Kidney (tissue), 14 donors: ENCODE results near the gene PCSK1. TPM values are rescaled to one million over a fixed set of nuclear protein-coding genes. Genes with fewer than 3 reads are reported as not detected.

Experiments used
- DNase-seq, 5 donors: peaks; one replicate each; pipeline ENCODE4 v3.0.0-alpha.2; 2013 to 2020
- FAIRE-seq: peaks from 2 replicates; lab custom pipeline; 2012; peaks lifted over from hg19 to GRCh38; lab: Jason Lieb, UNC
- H3K27ac ChIP-seq, 2 donors: one replicate each; pipeline ENCODE4 v1.7.0; 2013; ENCODE audit warnings: low read depth in 2 of 2, low read length in 2 of 2, inconsistent platforms in 1 of 2
- H3K27me3 ChIP-seq: one replicate; pipeline ENCODE4 v1.7.1; 2013; ENCODE audit warnings: low read length, inconsistent platforms; ENCODE audit not compliant: control insufficient read depth, insufficient read depth
- H3K36me3 ChIP-seq, 3 donors: one replicate each; pipeline versions ENCODE4 v1.7.0 to v1.7.1; 2013; ENCODE audit warnings: low read length in 3 of 3, control low read depth in 1 of 3, inconsistent platforms in 1 of 3; ENCODE audit not compliant: insufficient read depth in 3 of 3, control insufficient read depth in 2 of 3
- H3K4me1 ChIP-seq, 3 donors: one replicate each; pipeline versions ENCODE4 v1.7.0 to v1.7.1; 2013; ENCODE audit warnings: low read length in 3 of 3, inconsistent platforms in 1 of 3, low read depth in 1 of 3; ENCODE audit not compliant: control insufficient read depth in 2 of 3, insufficient read depth in 2 of 3
- H3K4me3 ChIP-seq, 3 donors: one replicate each; pipeline versions ENCODE4 v1.7.0 to v1.8.1; 2013; ENCODE audit warnings: low read length in 3 of 3, control low read depth in 1 of 3, inconsistent platforms in 1 of 3
- H3K9ac ChIP-seq, 3 donors: one replicate each; pipeline versions ENCODE4 v1.7.0 to v1.7.1; 2013; ENCODE audit warnings: low read length in 3 of 3, control low read depth in 1 of 3, inconsistent platforms in 1 of 3
- H3K9me3 ChIP-seq, 3 donors: one replicate each; pipeline versions ENCODE4 v1.7.0 to v1.7.1; 2013; ENCODE audit warnings: low read length in 3 of 3, control low read depth in 1 of 3, inconsistent platforms in 1 of 3; ENCODE audit not compliant: control insufficient read depth in 2 of 3, insufficient read depth in 1 of 3
- intact Hi-C: fragments of 100-400 bp; cut with DNase I; formaldehyde crosslinking; loops from one replicate; pipeline ENCODE4 v1.11.1; 2022
- polyA plus RNA-seq: library from polyadenylated mRNA; stranded (reverse); fragments of 350-450 nt; fragmentation: Illumina TruSeq; extraction: RNeasy Lipid Tissue Mini Kit (QIAGEN cat#74804); gene quantifications from one replicate; pipeline ENCODE4 v1.2.3, GENCODE V29; 2014; ENCODE audit warnings: low read depth, low replicate concordance; ENCODE audit not compliant: insufficient read depth
- total RNA-seq: library from RNA; stranded (reverse); fragmentation: NEBNext Ultra II Directional; extraction: Animal tissue kit (Norgen Biotek cat#: 25700); gene quantifications from one replicate; pipeline ENCODE4 v1.2.1, GENCODE V29; 2021
- TF ChIP-seq, protein P1 (sequence below): IDR thresholded peaks from 3 replicates; pipeline ENCODE4 v1.5.1; 2012; ENCODE audit warnings: mild to moderate bottlenecking, moderate library complexity, borderline replicate concordance; ENCODE audit not compliant: insufficient read depth; ENCODE audit errors: extremely low read depth
- donor health status: control.
- donor health status: control.
- donor health status: control.
- donor health status: control.
- donor health status: control.
- donor health status: DM: yes; HTN: yes; CAD: no.
- donor health status: Normal renal cell carcinoma (clear cell type).

Gene PCSK1
- total and polyA plus RNA-seq, 2 donors from 2014 or later: 0.13 to 1.0 TPM

DNA sequence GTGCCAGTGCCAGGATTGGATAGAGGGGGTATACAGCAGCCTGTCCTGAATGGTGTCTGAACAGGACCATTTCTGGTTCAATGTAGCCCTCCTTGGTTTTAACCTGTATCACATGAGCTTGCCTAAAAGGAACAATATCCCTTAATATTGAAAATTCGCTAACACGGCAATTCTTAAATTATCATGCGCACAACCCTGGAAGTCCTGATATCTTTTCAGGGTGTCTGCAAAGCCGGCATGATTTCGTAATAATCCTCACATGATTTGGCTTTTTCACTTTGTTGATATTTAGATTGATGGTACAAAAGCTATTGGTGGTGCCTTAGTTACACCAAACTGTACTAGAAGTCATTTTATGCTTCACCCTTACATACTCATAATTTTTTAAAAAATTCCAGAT lies 53.2 kb downstream of the PCSK1 start:
- Histone ChIP-seq H3K9me3 (no peaks in the 10 kb centered on the region), H3K36me3 (no peaks in the 10 kb centered on the region), H3K27ac (no peak overlapping the region), H3K9ac (no peak overlapping the region), H3K4me1 (no peaks in the 10 kb centered on the region), H3K27me3 (no peaks in the 10 kb centered on the region), H3K4me3 (no peak overlapping the region)
- no peak for FAIRE-seq
- no peak for DNase-seq
- TF ChIP-seq, protein P1, sequence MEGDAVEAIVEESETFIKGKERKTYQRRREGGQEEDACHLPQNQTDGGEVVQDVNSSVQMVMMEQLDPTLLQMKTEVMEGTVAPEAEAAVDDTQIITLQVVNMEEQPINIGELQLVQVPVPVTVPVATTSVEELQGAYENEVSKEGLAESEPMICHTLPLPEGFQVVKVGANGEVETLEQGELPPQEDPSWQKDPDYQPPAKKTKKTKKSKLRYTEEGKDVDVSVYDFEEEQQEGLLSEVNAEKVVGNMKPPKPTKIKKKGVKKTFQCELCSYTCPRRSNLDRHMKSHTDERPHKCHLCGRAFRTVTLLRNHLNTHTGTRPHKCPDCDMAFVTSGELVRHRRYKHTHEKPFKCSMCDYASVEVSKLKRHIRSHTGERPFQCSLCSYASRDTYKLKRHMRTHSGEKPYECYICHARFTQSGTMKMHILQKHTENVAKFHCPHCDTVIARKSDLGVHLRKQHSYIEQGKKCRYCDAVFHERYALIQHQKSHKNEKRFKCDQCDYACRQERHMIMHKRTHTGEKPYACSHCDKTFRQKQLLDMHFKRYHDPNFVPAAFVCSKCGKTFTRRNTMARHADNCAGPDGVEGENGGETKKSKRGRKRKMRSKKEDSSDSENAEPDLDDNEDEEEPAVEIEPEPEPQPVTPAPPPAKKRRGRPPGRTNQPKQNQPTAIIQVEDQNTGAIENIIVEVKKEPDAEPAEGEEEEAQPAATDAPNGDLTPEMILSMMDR: no peak
- intact Hi-C loops: no loop called here

DNA sequence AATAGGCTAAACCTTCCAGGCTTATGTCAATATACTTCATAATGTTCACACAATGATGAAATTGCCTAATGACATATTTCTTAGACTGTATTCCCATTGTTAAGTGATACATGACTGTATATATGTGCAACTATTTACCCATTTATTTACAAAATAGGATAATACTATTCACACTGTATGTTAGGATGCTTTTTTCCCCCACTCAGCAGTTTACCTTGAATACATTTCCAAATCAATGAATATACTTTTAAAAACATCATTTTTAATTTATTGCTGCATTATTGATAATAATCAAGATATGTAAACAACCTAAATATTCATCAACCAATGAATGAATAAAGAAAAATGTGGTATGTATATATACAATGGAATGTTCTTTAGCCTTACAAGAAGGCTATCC lies 55.5 kb downstream of the PCSK1 start:
- intact Hi-C loops: no loop called here
- Histone ChIP-seq H3K27ac (no peak overlapping the region), H3K27me3 (no peaks in the 10 kb centered on the region), H3K9ac (no peak overlapping the region), H3K9me3 (no peaks in the 10 kb centered on the region), H3K36me3 (no peaks in the 10 kb centered on the region), H3K4me3 (no peak overlapping the region), H3K4me1 (no peaks in the 10 kb centered on the region)
- TF ChIP-seq, protein P1: no peak
- DNase-seq (no peak), FAIRE-seq (no peak)

DNA sequence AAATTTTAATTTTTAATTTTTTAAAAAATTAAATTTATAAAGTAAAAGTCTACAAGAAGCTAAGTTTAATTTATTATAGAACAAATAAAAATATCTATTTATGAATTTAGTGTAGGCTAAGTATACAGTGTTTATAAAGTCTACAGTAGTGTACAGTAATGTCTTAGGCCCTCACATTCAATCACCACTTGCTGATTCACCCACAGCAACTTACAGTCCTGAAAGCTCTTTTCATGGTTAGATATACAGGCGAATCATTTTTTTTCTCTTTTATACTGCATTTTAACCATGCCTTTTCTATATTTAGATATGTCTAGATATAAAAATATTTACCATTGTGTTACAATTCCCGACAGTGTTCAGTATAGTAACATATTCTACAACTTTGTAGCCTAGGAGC lies 55.9 kb downstream of the PCSK1 start:
- intact Hi-C loops: no loop called here
- no peak overlapping the region for H3K9ac ChIP-seq
- TF ChIP-seq, protein P1: no peak
- no peaks in the 10 kb centered on the region for H3K4me1 ChIP-seq
- no peak overlapping the region for H3K4me3 ChIP-seq
- H3K27ac ChIP-seq: no peak overlapping the region
- H3K27me3 ChIP-seq: no peaks in the 10 kb centered on the region
- DNase-seq (no peak), FAIRE-seq (no peak)
- no peaks in the 10 kb centered on the region for H3K36me3 ChIP-seq
- no peaks in the 10 kb centered on the region for H3K9me3 ChIP-seq

DNA sequence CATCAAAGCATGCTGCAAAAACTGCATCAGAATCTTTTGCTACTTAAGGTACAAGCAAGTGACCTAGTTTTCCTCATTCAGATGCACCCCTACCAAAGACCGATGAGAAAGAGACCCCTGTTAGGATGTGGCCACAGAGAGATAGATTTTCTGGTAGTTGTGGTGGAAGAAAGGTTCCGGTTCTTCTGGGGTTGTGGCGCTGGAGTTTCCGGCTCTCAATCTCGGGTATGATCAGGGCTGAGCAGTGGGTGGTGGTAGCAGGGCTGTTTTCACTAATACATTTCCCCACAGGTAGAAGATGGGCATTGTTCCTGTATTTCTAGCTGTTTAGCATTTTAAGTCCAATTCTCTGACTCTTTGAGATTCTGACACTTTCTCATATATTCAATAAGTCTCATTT lies 58.4 kb downstream of the PCSK1 start:
- no peaks in the 10 kb centered on the region for H3K4me1 ChIP-seq
- DNase-seq: no peak
- FAIRE-seq: no peak
- no peaks in the 10 kb centered on the region for H3K27me3 ChIP-seq
- no peak overlapping the region for H3K9ac ChIP-seq
- H3K36me3 ChIP-seq: no peaks in the 10 kb centered on the region
- intact Hi-C loops: no loop called here
- H3K4me3 ChIP-seq: no peak overlapping the region
- H3K27ac ChIP-seq: no peak overlapping the region
- TF ChIP-seq, protein P1: no peak
- no peaks in the 10 kb centered on the region for H3K9me3 ChIP-seq
